Kidney epithelial cell (primary cell): Measurements from ENCODE around the gene PDGFRB. TPM values are rescaled to one million over a fixed set of nuclear protein-coding genes. Genes with fewer than 3 reads are reported as not detected.

Experiments used
- DNase-seq: peaks from one replicate; pipeline ENCODE4 v3.0.0-alpha.2; 2010; ENCODE audit warnings: low read depth
- H3K27me3 ChIP-seq: 2 replicates; pipeline ENCODE4 v1.6.0; 2011; ENCODE audit warnings: low read length; ENCODE audit not compliant: control insufficient read depth, insufficient read depth
- H3K36me3 ChIP-seq: 2 replicates; pipeline ENCODE4 v1.5.1; 2011; ENCODE audit warnings: low read length; ENCODE audit not compliant: control insufficient read depth, insufficient read depth
- H3K4me3 ChIP-seq: 2 replicates; pipeline ENCODE4 v1.5.1; 2011; ENCODE audit warnings: low read depth, mild to moderate bottlenecking, control low read depth, low read length
- CTCF ChIP-seq: IDR thresholded peaks from 2 replicates; pipeline ENCODE4 v1.5.1; 2011; ENCODE audit warnings: mild to moderate bottlenecking, moderate library complexity, low read length, control low read depth, inconsistent platforms; ENCODE audit not compliant: insufficient read depth, poor library complexity, severe bottlenecking
- total RNA-seq: library from RNA; depleted of rRNA; stranded (reverse); fragments of >200 nt; gene quantifications from 2 replicates; pipeline ENCODE4 v1.2.3, GENCODE V29; 2015

Gene PDGFRB
- total RNA-seq, 1 donor from 2014 or later = 18.3 TPM

GRCh38 chr5:150146235-150146634 is 9.4 kb downstream of the PDGFRB start:
- TF ChIP-seq CTCF = no peak
- H3K27me3 ChIP-seq = no peaks in the 10 kb centered on the region
- H3K36me3 ChIP-seq = no peaks in the 10 kb centered on the region
- no peak for DNase-seq
- H3K4me3 ChIP-seq = no peak overlapping the region

- TF ChIP-seq CTCF = no peak
- H3K4me3 ChIP-seq = no peak overlapping the region
- DNase-seq = no peak
- no peaks in the 10 kb centered on the region for H3K27me3 ChIP-seq
- H3K36me3 ChIP-seq = no peaks in the 10 kb centered on the region
These were observed 10.8 kb downstream of the PDGFRB start for GRCh38 chr5:150144879-150145278.

GRCh38 chr5:150144246-150144801 is 11.3 kb downstream of the PDGFRB start:
- H3K4me3 ChIP-seq = no peak overlapping the region
- H3K36me3 ChIP-seq = no peaks in the 10 kb centered on the region

GRCh38 chr5:150143350-150144245 is 12.0 kb downstream of the PDGFRB start:
- H3K36me3 ChIP-seq = no peaks in the 10 kb centered on the region
- H3K4me3 ChIP-seq = no peak overlapping the region
- peak; percentile 63 for DNase-seq
- no peak for TF ChIP-seq CTCF
- H3K27me3 ChIP-seq = no peaks in the 10 kb centered on the region

More at GRCh38 chr5:150144246-150144801, 11.3 kb downstream of the PDGFRB start:
- H3K27me3 ChIP-seq = no peaks in the 10 kb centered on the region
- DNase-seq = no peak
- no peak for TF ChIP-seq CTCF

- no peak for TF ChIP-seq CTCF
- Histone ChIP-seq H3K4me3 (no peak overlapping the region), H3K36me3 (no peaks in the 10 kb centered on the region), H3K27me3 (no peaks in the 10 kb centered on the region)
- DNase-seq = peak; percentile 85
These were observed 12.7 kb downstream of the PDGFRB start for GRCh38 chr5:150142959-150143349.
